ENCODE measurements around the gene IMP4.

Gene IMP4

GRCh38 chr2:130346741-130347066, 4.0 kb downstream of the IMP4 start:
- no peak for TF ChIP-seq RBAK (tag by site-specific recombination; IDR thresholded peaks at IDR 0.05)
- no peak for TF ChIP-seq ZNF223 (tag by site-specific recombination; IDR thresholded peaks at IDR 0.05)
- TF ChIP-seq ZNF624 (tag by site-specific recombination; IDR thresholded peaks at IDR 0.05), result no peak
- TF ChIP-seq ZNF558 (tag by site-specific recombination; IDR thresholded peaks at IDR 0.05), result no peak
- no peak for TF ChIP-seq ZNF580 (tag by site-specific recombination; IDR thresholded peaks at IDR 0.05)
- TF ChIP-seq ZNF544 (tag by site-specific recombination; IDR thresholded peaks at IDR 0.05), result no peak
- no peak for TF ChIP-seq ZNF830 (tag by site-specific recombination; IDR thresholded peaks at IDR 0.05; ENCODE audit: low read depth)

GRCh38 chr2:130347220-130347925, 4.7 kb downstream of the IMP4 start:
- no peak for TF ChIP-seq ZNF23 (tag by site-specific recombination; IDR thresholded peaks at IDR 0.05; ENCODE audit: borderline replicate concordance)
- TF ChIP-seq SP7 (tag by site-specific recombination; IDR thresholded peaks at IDR 0.05), result no peak
- Histone ChIP-seq H3K4me1 (ENCODE audit: control insufficient read depth, insufficient read depth, low read length) (no peaks in the 10 kb centered on the region), H3K36me3 (ENCODE audit: control insufficient read depth in 2 of 2, insufficient read depth in 1 of 2, low read length in 2 of 2) (peaks cover 11 to 57% of the 10 kb centered on the region in 2 experiments; a peak in 2 of 3 replicates), H3K9me3 (ENCODE audit: control insufficient read depth, insufficient read depth, low read depth, low read length) (no peaks in the 10 kb centered on the region), H3K27ac (ENCODE audit: extremely low read depth, low read depth, low read length) (no peak overlapping the region), H3K4me3 (ENCODE audit: low read depth, low read length) (no peak overlapping the region)
- ChIA-PET POLR2A (no interaction called here), CTCF (interaction anchor here (0.6 to 1.1 kb wide), 2 partner anchors 26 to 162 kb away, joined by 3 read pairs; no protein-coding TSS in a partner anchor)

More at GRCh38 chr2:130346741-130347066, 4.0 kb downstream of the IMP4 start:
- H3K36me3 ChIP-seq (ENCODE audit: control insufficient read depth in 2 of 2, insufficient read depth in 1 of 2, low read length in 2 of 2), result peaks cover 11 to 56% of the 10 kb centered on the region in 2 experiments; a peak in 2 of 3 replicates
- no peak overlapping the region for H3K27ac ChIP-seq (ENCODE audit: extremely low read depth, low read depth, low read length)
- ChIA-PET CTCF (interaction anchor here (1.1 kb wide), 1 partner anchor 27 kb away, joined by 3 read pairs; no protein-coding TSS in a partner anchor), POLR2A (no interaction called here)
- no peaks in the 10 kb centered on the region for H3K9me3 ChIP-seq (ENCODE audit: control insufficient read depth, insufficient read depth, low read depth, low read length)
- H3K4me1 ChIP-seq (ENCODE audit: control insufficient read depth, insufficient read depth, low read length), result no peaks in the 10 kb centered on the region
- no peak overlapping the region for H3K4me3 ChIP-seq (ENCODE audit: low read depth, low read length)

GRCh38 chr2:130349174-130349573, 6.5 kb downstream of the IMP4 start:
- ChIA-PET POLR2A (no interaction called here), CTCF (no interaction called here)
- Histone ChIP-seq H3K4me1 (ENCODE audit: control insufficient read depth, insufficient read depth, low read length) (no peaks in the 10 kb centered on the region), H3K4me3 (ENCODE audit: low read depth, low read length) (no peak overlapping the region), H3K27ac (ENCODE audit: extremely low read depth, low read depth, low read length) (no peak overlapping the region), H3K9me3 (ENCODE audit: control insufficient read depth, insufficient read depth, low read depth, low read length) (no peaks in the 10 kb centered on the region), H3K36me3 (ENCODE audit: control insufficient read depth in 2 of 2, insufficient read depth in 1 of 2, low read length in 2 of 2) (peaks cover 11 to 56% of the 10 kb centered on the region in 2 experiments; a peak in 2 of 3 replicates)
- TF ChIP-seq ZNF518A (tag by site-specific recombination; conservative IDR thresholded peaks at IDR 0.05; ENCODE audit: low read depth) (no peak), ZNF341 (tag by site-specific recombination; IDR thresholded peaks at IDR 0.05; ENCODE audit: low read depth) (no peak), ZNF280C (tag by site-specific recombination; IDR thresholded peaks at IDR 0.05) (no peak), MZF1 (tag by site-specific recombination; IDR thresholded peaks at IDR 0.05; ENCODE audit: borderline replicate concordance) (no peak), ZNF747 (tag by site-specific recombination; IDR thresholded peaks at IDR 0.05) (no peak), ZNF510 (tag by site-specific recombination; IDR thresholded peaks at IDR 0.05; ENCODE audit: insufficient replicate concordance) (no peak), ZNF266 (tag by site-specific recombination; IDR thresholded peaks at IDR 0.05; ENCODE audit: low read depth) (no peak), ZNF302 (tag by site-specific recombination; IDR thresholded peaks at IDR 0.05; ENCODE audit: low read depth) (no peak), ZNF473 (tag by site-specific recombination; IDR thresholded peaks at IDR 0.05) (no peak), SETDB1 (IDR thresholded peaks at IDR 0.05; ENCODE audit: insufficient read length, low read length) (no peak), ZBTB26 (tag by site-specific recombination; optimal IDR thresholded peaks at IDR 0.05) (no peak), BCL6B (tag by site-specific recombination; IDR thresholded peaks at IDR 0.05) (no peak)
